Stimulated activated CD4-positive, alpha-beta T cell treated with anti-CD3 and anti-CD28 coated beads, TNF-alpha, amount 100 ng/mL, for 1 hour (primary cell): ENCODE data around the gene COL23A1.
"Not testable (repeated sequence)": the region's sequence is repeated elsewhere in the genome, so short reads cannot be mapped to it uniquely, and the experiment has no call there.

Source experiments
- DNase-seq, 3 donors: peaks; one replicate each; pipeline ENCODE4 v3.0.0-alpha.2; 2020; ENCODE audit warnings: low read depth in 3 of 3, low spot score in 1 of 3

COL23A1 gene

GRCh38 chr5:178234750-178235587, 355.2 kb downstream of the COL23A1 start:
- peak in 2 of 3 donors; percentile 46 to 68 for DNase-seq

- no peak for DNase-seq
These were observed 356.0 kb downstream of the COL23A1 start for GRCh38 chr5:178234121-178234749.

- DNase-seq = no peak
These were observed 357.2 kb downstream of the COL23A1 start for GRCh38 chr5:178232920-178233429.

- DNase-seq = peak in 2 of 3 donors; percentile 35 to 55
These were observed 357.9 kb downstream of the COL23A1 start, which contains the start of gene PHYKPL for GRCh38 chr5:178232124-178232919. Gene PHYKPL, minus strand, starts transcription at chr5:178232802. Its CDS starts 252 bp downstream, at chr5:178232550.

- no peak for DNase-seq
These were observed 358.6 kb downstream of the COL23A1 start for GRCh38 chr5:178231539-178232123.

- DNase-seq = no peak
These were observed 359.2 kb downstream of the COL23A1 start for GRCh38 chr5:178230879-178231538.

- DNase-seq = no peak
These were observed 360.3 kb downstream of the COL23A1 start for GRCh38 chr5:178229861-178230260.

GRCh38 chr5:178229111-178229510, 361.1 kb downstream of the COL23A1 start:
- DNase-seq = not testable (repeated sequence)

- no peak for DNase-seq
These were observed 361.6 kb downstream of the COL23A1 start for GRCh38 chr5:178228609-178229008.

- DNase-seq = no peak
These were observed 362.3 kb downstream of the COL23A1 start for GRCh38 chr5:178227929-178228328.

GRCh38 chr5:178227138-178227659, 363.0 kb downstream of the COL23A1 start:
- DNase-seq = no peak

- DNase-seq = no peak
These were observed 365.0 kb downstream of the COL23A1 start for GRCh38 chr5:178225174-178225573.

- DNase-seq = no peak
These were observed 365.8 kb downstream of the COL23A1 start for GRCh38 chr5:178224403-178224802.

GRCh38 chr5:178223828-178224335, 366.3 kb downstream of the COL23A1 start:
- DNase-seq = no peak

- DNase-seq = no peak
These were observed 366.9 kb downstream of the COL23A1 start for GRCh38 chr5:178223196-178223773.

- DNase-seq = no peak
These were observed 367.9 kb downstream of the COL23A1 start for GRCh38 chr5:178222292-178222691.

GRCh38 chr5:178221853-178222252, 368.3 kb downstream of the COL23A1 start:
- no peak for DNase-seq

- no peak for DNase-seq
These were observed 368.9 kb downstream of the COL23A1 start for GRCh38 chr5:178221282-178221681.

- no peak for DNase-seq
These were observed 371.4 kb downstream of the COL23A1 start for GRCh38 chr5:178218827-178219226.
